OCI-LY1 (cell line): ENCODE results near the gene PPP5C.

ENCODE experiments used
- CTCF ChIP-seq: fragments of 200-600 bp; sonication (generic), shearing (Covaris generic); IDR thresholded peaks from 2 replicates; pipeline ENCODE4 v1.5.1; 2017; ENCODE audit warnings: mild to moderate bottlenecking, antibody characterized with exemption, low read length, moderate library complexity, mixed read lengths
- EZH2 ChIP-seq: fragments of 200-600 bp; sonication (generic), shearing (Covaris generic); IDR thresholded peaks from 2 replicates; pipeline ENCODE4 v1.8.0; 2017; ENCODE audit warnings: borderline replicate concordance, mixed run types, mild to moderate bottlenecking, antibody characterized with exemption, low read length, moderate library complexity, mixed read lengths

- TF ChIP-seq CTCF = no peak
- TF ChIP-seq EZH2 = no peak
Measured at GRCh38 chr19:46402725-46403124, 55.8 kb downstream of the PPP5C start.
